T-cell (primary cell): ENCODE measurements around the gene SMYD2. TPM values are rescaled to one million over a fixed set of nuclear protein-coding genes. Genes with fewer than 3 reads are reported as not detected.

ENCODE experiments used
- ATAC-seq, 4 experiments: fragments of 200-7000 bp in 3 of 4; fragments of 150-1000 bp in 1 of 4; cut with Tn5 transposase; replicated peaks in 1 of 4; 1 replicate in 3 of 4; 2 replicates in 1 of 4; pipeline ENCODE4 v1.10.0; 2021; ENCODE audit warnings: moderate library complexity in 3 of 4, mild to moderate bottlenecking in 2 of 4, moderate number of reproducible peaks in 1 of 4
- CTCF ChIA-PET, 2 donors: fragments of 300-600 bp; sonication (Branson Sonifier 250); formaldehyde crosslinking; loops; one replicate each; lab custom pipeline; 2022; ENCODE audit warnings: antibody characterized with exemption in 2 of 2; lab: Charles Lee
- POLR2A ChIA-PET, 2 donors: fragments of 300-600 bp; sonication (Branson Sonifier 250); formaldehyde crosslinking; loops; one replicate each; lab custom pipeline; 2022; ENCODE audit warnings: antibody characterized with exemption in 2 of 2; lab: Charles Lee
- DNase-seq, 35 experiments: peaks; one replicate each; pipeline versions ENCODE4 v3.0.0 to v3.0.0-alpha.2; 2013 to 2023
- H3K27ac ChIP-seq: one replicate; pipeline ENCODE4 v1.5.1; 2013; ENCODE audit warnings: low read length
- H3K27me3 ChIP-seq, 2 experiments: replicated peaks in 1 of 2; 1 replicate in 1 of 2; 2 replicates in 1 of 2; pipeline versions ENCODE4 v1.6.1 to v1.7.0; 2013; ENCODE audit warnings: low read length in 1 of 2, mixed read lengths in 1 of 2; ENCODE audit not compliant: control insufficient read depth in 2 of 2, insufficient read depth in 2 of 2; ENCODE audit errors: extremely low read depth in 1 of 2
- H3K36me3 ChIP-seq, 2 donors: 1 replicate in 1 of 2; 2 replicates in 1 of 2; pipeline versions ENCODE4 v1.6.1 to v1.7.0; 2013; ENCODE audit warnings: low read length in 1 of 2; ENCODE audit not compliant: control insufficient read depth in 2 of 2, insufficient read depth in 1 of 2; ENCODE audit errors: extremely low read depth in 1 of 2
- H3K4me1 ChIP-seq, 2 experiments: 1 replicate in 1 of 2; 2 replicates in 1 of 2; pipeline versions ENCODE4 v1.6.1 to v1.7.0; 2013; ENCODE audit warnings: low read length in 2 of 2, mixed read lengths in 1 of 2; ENCODE audit not compliant: insufficient read depth in 2 of 2, control insufficient read depth in 1 of 2; ENCODE audit errors: extremely low read depth in 1 of 2
- H3K4me3 ChIP-seq, 2 donors: 1 replicate in 1 of 2; 2 replicates in 1 of 2; pipeline versions ENCODE4 v1.5.1 to v1.7.0; 2013; ENCODE audit warnings: mild to moderate bottlenecking in 2 of 2, low read length in 1 of 2, moderate library complexity in 1 of 2; ENCODE audit not compliant: control insufficient read depth in 1 of 2; ENCODE audit errors: extremely low read depth in 1 of 2
- H3K9me3 ChIP-seq: 2 replicates; pipeline ENCODE4 v1.7.0; 2013
- H3K27ac Mint-ChIP-seq, 2 donors: one replicate each; pipeline ENCODE4 v1.8.0; 2020 to 2021; ENCODE audit warnings: mild to moderate bottlenecking in 2 of 2, mixed read lengths in 2 of 2
- H3K27me3 Mint-ChIP-seq, 2 donors: one replicate each; pipeline ENCODE4 v1.8.0; 2021 to 2022; ENCODE audit warnings: mixed read lengths in 2 of 2
- H3K36me3 Mint-ChIP-seq: one replicate; pipeline ENCODE4 v1.8.0; 2021; ENCODE audit warnings: mixed read lengths
- H3K4me1 Mint-ChIP-seq, 3 donors: one replicate each; pipeline ENCODE4 v1.8.0; 2020 to 2022; ENCODE audit warnings: mixed read lengths in 3 of 3, mild to moderate bottlenecking in 1 of 3
- H3K4me3 Mint-ChIP-seq, 3 donors: one replicate each; pipeline ENCODE4 v1.8.0; 2020 to 2022; ENCODE audit warnings: mild to moderate bottlenecking in 3 of 3, mixed read lengths in 3 of 3, moderate library complexity in 3 of 3
- H3K9me3 Mint-ChIP-seq, 3 donors: one replicate each; pipeline ENCODE4 v1.8.0; 2020 to 2022; ENCODE audit warnings: mixed read lengths in 3 of 3
- WGBS: methylation state at CpG from one replicate; pipeline ENCODE4 v1.1.5; 2013; ENCODE audit warnings: missing lambda C conversion rate; ENCODE audit not compliant: insufficient coverage; 5-methylcytosine and 5-hydroxymethylcytosine counted together
- total RNA-seq, 35 experiments: library from RNA in 6 of 35; stranded (reverse) in 6 of 35; fragments of 120-200 nt in 1 of 35; gene quantifications; one replicate each; pipeline versions ENCODE4 v1.2.1 to v1.2.4 and lab custom pipeline; 2013 to 2026

The SMYD2 gene
- total RNA-seq, 5 donors from 2014 or later (not counting 1 experiment from before 2014, with no cell fraction given): 27.3 to 35.2 (median 34.4) TPM

DNA sequence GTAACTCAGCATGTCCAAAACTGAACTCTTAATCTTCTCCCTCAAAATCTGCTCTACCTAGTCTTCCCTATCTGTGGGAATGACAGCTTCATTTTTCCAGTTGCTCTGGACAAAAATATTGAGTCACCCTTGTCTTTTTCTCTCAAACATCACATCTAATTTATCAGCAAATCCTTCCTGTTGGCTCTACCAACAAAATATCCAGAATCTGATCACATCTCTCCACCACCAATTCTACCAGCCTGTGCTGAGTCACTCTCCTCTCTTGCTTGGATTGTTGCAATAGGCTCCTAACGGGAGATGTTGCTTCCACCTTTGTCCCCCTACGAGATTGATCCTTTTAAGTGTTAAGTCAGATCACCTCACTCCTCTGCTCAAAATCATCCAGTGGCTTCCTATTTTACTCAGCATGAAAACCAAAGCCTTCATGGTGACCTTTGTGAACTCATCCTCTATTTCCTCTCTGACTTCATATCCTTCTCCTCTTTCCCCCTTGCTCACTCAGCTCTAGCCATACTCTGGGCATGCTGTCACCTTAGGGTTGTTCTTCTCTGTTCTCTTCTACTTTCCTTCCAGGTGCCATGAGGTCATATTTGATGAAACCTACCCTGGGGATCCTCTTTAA is 21.5 kb upstream of the SMYD2 start:
- H3K36me3 ChIP-seq: no peaks in the 10 kb centered on the region
- H3K9me3 ChIP-seq: no peaks in the 10 kb centered on the region
- 6% methylated on average over 2 of the region's 2 CpGs for WGBS
- POLR2A ChIA-PET: no interaction called here
- CTCF ChIA-PET: interaction anchor here (0.5 to 9.0 kb wide), 4 partner anchors 8 to 118 kb away, joined by 3 to 248 read pairs (median 124); no protein-coding TSS in a partner anchor
- Mint-ChIP-seq H3K4me3 (no peak overlapping the region), H3K36me3 (no peaks in the 10 kb centered on the region), H3K27me3 (peaks cover 32 to 65% of the 10 kb centered on the region in 2 donors), H3K9me3 (no peaks in the 10 kb centered on the region), H3K4me1 (peaks cover 0 to 3% (median 3%) of the 10 kb centered on the region in 3 donors), H3K27ac (no peak overlapping the region)
- H3K27ac ChIP-seq: no peak overlapping the region
- H3K4me3 ChIP-seq: no peak overlapping the region
- no peaks in the 10 kb centered on the region for H3K4me1 ChIP-seq
- ATAC-seq (no peak), DNase-seq (no peak)
- H3K27me3 ChIP-seq: peaks cover 0 to 18% of the 10 kb centered on the region in 2 experiments

DNA sequence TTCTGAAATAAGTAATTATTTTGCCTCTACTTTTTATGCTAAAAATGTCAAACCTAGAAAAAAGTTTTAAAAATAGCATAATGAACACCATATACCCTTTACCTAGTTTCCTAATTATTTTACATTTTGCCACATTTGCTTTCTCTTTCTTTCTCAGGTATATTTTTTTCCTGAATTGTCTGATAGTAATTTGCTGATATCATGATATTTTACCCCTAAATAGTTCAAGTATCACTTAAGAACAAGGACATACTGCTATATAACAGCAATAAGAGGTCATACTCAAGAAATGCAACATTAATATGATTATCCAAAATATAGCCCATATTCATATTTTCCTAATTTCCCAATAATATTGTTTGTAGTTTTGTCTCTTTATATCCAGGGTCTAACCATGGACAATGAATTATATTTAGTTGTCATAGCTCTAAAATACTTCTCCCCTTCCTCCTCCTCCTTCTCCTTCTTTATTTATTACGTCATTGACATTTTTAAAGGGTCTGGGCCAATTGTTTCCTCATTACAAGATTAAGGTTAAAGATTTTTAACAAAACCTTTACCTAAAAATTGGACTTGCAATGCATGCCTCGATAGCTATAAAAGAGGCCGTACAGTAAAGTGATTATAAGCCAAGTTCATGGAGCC is 20.3 kb upstream of the SMYD2 start:
- no peak for ATAC-seq
- CTCF ChIA-PET: interaction anchor here (0.6 to 9.0 kb wide), 25 partner anchors 8 to 1262 kb away, joined by 3 to 248 read pairs (median 4); partner anchors contain the start of gene SMYD2 (in 1 of the 2)
- no peak overlapping the region for H3K27ac ChIP-seq
- no peaks in the 10 kb centered on the region for H3K36me3 ChIP-seq
- H3K9me3 Mint-ChIP-seq: no peaks in the 10 kb centered on the region
- no peaks in the 10 kb centered on the region for H3K9me3 ChIP-seq
- H3K4me1 ChIP-seq: no peaks in the 10 kb centered on the region
- peaks cover 0 to 3% (median 3%) of the 10 kb centered on the region in 3 donors for H3K4me1 Mint-ChIP-seq
- H3K27me3 ChIP-seq: peaks cover 0 to 18% of the 10 kb centered on the region in 2 experiments
- no peaks in the 10 kb centered on the region for H3K36me3 Mint-ChIP-seq
- no peak overlapping the region for H3K4me3 ChIP-seq
- no peak overlapping the region for H3K4me3 Mint-ChIP-seq
- H3K27ac Mint-ChIP-seq: no peak overlapping the region
- no peak for DNase-seq
- peaks cover 41 to 67% of the 10 kb centered on the region in 2 donors for H3K27me3 Mint-ChIP-seq
- 100% methylated on average over 1 of the region's 3 CpGs for WGBS
- POLR2A ChIA-PET: interaction anchor here in 1 of 2 donors (0.9 kb wide), 1 partner anchor 1150 kb away, joined by 3 read pairs; no protein-coding TSS in a partner anchor

DNA sequence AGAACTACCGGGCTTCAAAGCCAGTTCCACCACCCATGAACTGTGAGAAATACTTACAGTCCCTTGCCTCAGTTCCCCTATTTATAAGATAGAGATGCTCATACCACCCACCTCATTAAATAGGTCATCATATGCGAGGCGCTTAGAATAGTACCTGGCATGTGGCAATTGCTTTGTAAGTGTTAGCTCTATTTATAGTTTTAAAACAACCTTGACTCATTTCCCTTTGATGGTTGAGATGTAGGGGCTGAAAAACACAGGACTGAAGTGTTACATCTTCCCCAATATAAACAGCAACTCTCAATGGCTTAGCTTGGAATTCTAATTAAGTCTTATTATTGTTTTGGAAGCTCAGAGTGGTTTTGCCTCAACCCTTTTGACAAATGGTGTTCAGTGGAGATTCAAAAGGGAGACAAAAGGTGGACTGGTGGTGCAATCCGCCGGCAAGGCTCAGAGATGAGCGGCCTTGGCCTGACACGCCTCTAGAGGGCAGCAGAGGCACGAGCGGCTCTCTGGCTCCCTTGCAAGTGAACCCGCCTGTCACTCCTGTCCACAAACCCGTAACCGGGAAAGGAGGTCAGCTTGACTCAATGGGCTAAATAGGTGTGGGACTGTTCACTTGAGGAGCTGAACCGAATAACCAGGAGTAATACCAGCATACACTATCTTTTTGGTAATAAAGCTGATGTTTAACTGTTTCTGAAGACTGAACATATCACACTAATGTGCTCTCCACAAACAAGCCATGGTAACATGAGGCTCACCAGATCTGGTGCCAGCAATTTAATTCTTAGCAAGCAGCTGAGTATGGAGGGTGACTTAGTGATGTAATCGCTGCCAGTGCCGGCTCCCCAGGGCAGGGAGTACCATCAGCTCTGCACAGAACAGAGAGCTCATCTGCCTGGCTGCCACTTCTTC is 19.5 kb upstream of the SMYD2 start:
- Mint-ChIP-seq H3K4me3 (no peak overlapping the region), H3K9me3 (no peaks in the 10 kb centered on the region), H3K4me1 (peaks cover 0 to 3% (median 3%) of the 10 kb centered on the region in 3 donors), H3K36me3 (no peaks in the 10 kb centered on the region), H3K27me3 (peaks cover 41 to 67% of the 10 kb centered on the region in 2 donors), H3K27ac (no peak overlapping the region)
- no peaks in the 10 kb centered on the region for H3K4me1 ChIP-seq
- peak; percentile 28 to 85 (median 73) for DNase-seq
- ChIA-PET CTCF (interaction anchor here (0.6 to 9.0 kb wide), 31 partner anchors 9 to 1264 kb away, joined by 3 to 248 read pairs (median 4); partner anchors contain the start of gene SMYD2 (in 1 of the 2)), POLR2A (interaction anchor here in 1 of 2 donors (0.9 kb wide), 1 partner anchor 1151 kb away, joined by 3 read pairs; no protein-coding TSS in a partner anchor)
- H3K4me3 ChIP-seq: no peak overlapping the region
- 8% methylated on average over 8 of the region's 15 CpGs for WGBS
- peaks cover 0 to 19% of the 10 kb centered on the region in 2 experiments for H3K27me3 ChIP-seq
- H3K36me3 ChIP-seq: no peaks in the 10 kb centered on the region
- no peak overlapping the region for H3K27ac ChIP-seq
- no peaks in the 10 kb centered on the region for H3K9me3 ChIP-seq
- ATAC-seq: peak; percentile 92 to 94 (median 92)

DNA sequence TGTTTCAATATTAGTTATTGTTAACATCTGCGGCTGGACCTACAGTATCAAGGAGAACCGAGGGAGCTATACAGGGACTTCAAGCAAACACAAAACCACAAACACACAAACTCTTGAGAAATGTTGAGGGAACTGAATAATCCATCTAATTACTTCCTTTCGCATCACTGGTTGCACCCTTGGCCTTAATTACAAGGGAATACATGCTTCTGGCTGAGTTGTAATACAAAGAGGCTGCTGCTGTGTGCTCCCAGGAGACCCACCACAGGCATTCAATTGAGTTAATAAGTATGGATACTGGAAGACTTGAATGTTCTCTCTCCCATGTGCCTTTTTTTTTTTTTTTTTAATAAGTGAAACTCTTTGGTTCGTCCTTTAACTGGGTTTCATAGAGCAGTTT is 16.8 kb upstream of the SMYD2 start:
- Mint-ChIP-seq H3K27ac (no peak overlapping the region), H3K36me3 (no peaks in the 10 kb centered on the region), H3K4me3 (no peak overlapping the region), H3K9me3 (no peaks in the 10 kb centered on the region), H3K4me1 (peaks cover 0 to 3% (median 3%) of the 10 kb centered on the region in 3 donors), H3K27me3 (peaks cover 30 to 58% of the 10 kb centered on the region in 2 donors)
- H3K9me3 ChIP-seq: no peaks in the 10 kb centered on the region
- H3K27me3 ChIP-seq: peaks cover 0 to 26% of the 10 kb centered on the region in 2 experiments
- ATAC-seq (no peak), DNase-seq (no peak)
- no CpG with 5 or more reads among the region's 4 CpGs for WGBS
- H3K4me1 ChIP-seq: no peaks in the 10 kb centered on the region
- no peak overlapping the region for H3K27ac ChIP-seq
- H3K36me3 ChIP-seq: no peaks in the 10 kb centered on the region
- H3K4me3 ChIP-seq: no peak overlapping the region
- ChIA-PET POLR2A (interaction anchor here in 1 of 2 donors (0.6 to 0.7 kb wide), 2 partner anchors 13 to 356 kb away, joined by 3 to 8 read pairs; no protein-coding TSS in a partner anchor), CTCF (interaction anchor here (0.6 to 9.0 kb wide), 3 partner anchors 12 to 65 kb away, joined by 3 to 248 read pairs (median 246); no protein-coding TSS in a partner anchor)

DNA sequence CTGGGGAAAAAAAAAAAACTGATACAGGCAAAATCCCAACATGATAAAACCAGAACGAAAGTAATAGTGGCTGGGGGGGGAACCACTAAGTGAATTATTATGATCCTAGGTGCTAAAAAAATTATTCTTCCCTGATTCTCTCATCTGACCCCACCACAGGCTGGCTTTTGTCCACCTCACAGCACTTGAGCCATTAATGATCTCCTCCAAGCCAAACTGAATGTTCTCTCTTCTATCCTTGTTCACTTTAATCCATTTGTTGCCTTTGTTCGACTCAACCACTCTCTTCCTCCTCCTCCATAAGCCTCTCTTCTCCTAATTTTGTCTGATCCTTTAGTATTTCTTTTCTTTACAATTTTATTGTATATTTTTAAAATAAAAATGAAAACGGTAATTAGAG is 16.0 kb upstream of the SMYD2 start:
- Mint-ChIP-seq H3K36me3 (no peaks in the 10 kb centered on the region), H3K27ac (no peak overlapping the region), H3K4me1 (peaks cover 0 to 3% (median 3%) of the 10 kb centered on the region in 3 donors), H3K4me3 (no peak overlapping the region), H3K9me3 (no peaks in the 10 kb centered on the region), H3K27me3 (peaks cover 27 to 54% of the 10 kb centered on the region in 2 donors)
- Histone ChIP-seq H3K27ac (no peak overlapping the region), H3K27me3 (peaks cover 0 to 26% of the 10 kb centered on the region in 2 experiments), H3K4me3 (no peak overlapping the region), H3K36me3 (no peaks in the 10 kb centered on the region), H3K4me1 (no peaks in the 10 kb centered on the region), H3K9me3 (no peaks in the 10 kb centered on the region)
- POLR2A ChIA-PET: interaction anchor here in 1 of 2 donors (0.6 to 0.7 kb wide), 2 partner anchors 14 to 356 kb away, joined by 3 to 8 read pairs; no protein-coding TSS in a partner anchor
- no CpG with 5 or more reads among the region's 3 CpGs for WGBS
- ATAC-seq: no peak
- CTCF ChIA-PET: interaction anchor here (8.9 to 9.0 kb wide), 2 partner anchors 64 kb away, joined by 246 to 248 read pairs; no protein-coding TSS in a partner anchor
- DNase-seq: no peak
